Osteoblast (primary cell): ENCODE measurements around the gene LCE7A. TPM values are rescaled to one million over a fixed set of nuclear protein-coding genes. Genes with fewer than 3 reads are reported as not detected.

ENCODE experiments used
- DNase-seq: peaks from one replicate; pipeline ENCODE4 v3.0.0; 2011; ENCODE audit warnings: low spot score, mixed read lengths; ENCODE audit not compliant: insufficient read length; ENCODE audit errors: missing footprints
- H2AFZ ChIP-seq: 2 replicates; pipeline ENCODE4 v1.6.0; 2011; ENCODE audit warnings: mild to moderate bottlenecking, low read length
- H3K27ac ChIP-seq: 2 replicates; pipeline ENCODE4 v1.5.1; 2011; ENCODE audit warnings: mild to moderate bottlenecking, low read depth, low read length, moderate library complexity
- H3K27me3 ChIP-seq: 2 replicates; pipeline ENCODE4 v1.6.0; 2012; ENCODE audit warnings: mild to moderate bottlenecking, control low read depth, inconsistent platforms, low read length, moderate library complexity; ENCODE audit not compliant: insufficient read depth
- H3K36me3 ChIP-seq: 2 replicates; pipeline ENCODE4 v1.5.1; 2011; ENCODE audit warnings: mild to moderate bottlenecking, low read length, control low read depth, moderate library complexity; ENCODE audit not compliant: insufficient read depth
- H3K4me1 ChIP-seq: 2 replicates; pipeline ENCODE4 v1.5.1; 2011; ENCODE audit warnings: mild to moderate bottlenecking, low read length, control low read depth, moderate library complexity; ENCODE audit not compliant: insufficient read depth
- H3K4me2 ChIP-seq: 2 replicates; pipeline ENCODE4 v1.6.0; 2011; ENCODE audit warnings: mild to moderate bottlenecking, low read length; ENCODE audit not compliant: insufficient read depth
- H3K4me3 ChIP-seq: fragments of 200-600 bp; sonication (generic); 3 replicates; pipeline ENCODE4 v1.5.1; 2012; ENCODE audit warnings: mild to moderate bottlenecking, low read length, inconsistent platforms; ENCODE audit not compliant: insufficient read depth
- H3K79me2 ChIP-seq: 2 replicates; pipeline ENCODE4 v1.6.0; 2012; ENCODE audit warnings: mild to moderate bottlenecking, low read length, control low read depth, inconsistent platforms; ENCODE audit not compliant: insufficient read depth
- H3K9me3 ChIP-seq: 2 replicates; pipeline ENCODE4 v1.5.1; 2011; ENCODE audit warnings: low read depth, low read length, control low read depth
- H4K20me1 ChIP-seq: 2 replicates; pipeline ENCODE4 v1.6.0; 2012; ENCODE audit warnings: mild to moderate bottlenecking, low read length, control low read depth; ENCODE audit not compliant: insufficient read depth
- total RNA-seq: library from RNA; depleted of rRNA; stranded (reverse); fragments of >200 nt; gene quantifications from 2 replicates; pipeline ENCODE4 v1.2.3, GENCODE V29; 2012
- TF ChIP-seq, protein P1 (sequence below): IDR thresholded peaks from 2 replicates; pipeline ENCODE4 v1.5.1; 2011; ENCODE audit warnings: mild to moderate bottlenecking, low read depth, low read length, moderate library complexity; ENCODE audit errors: extremely low read depth

The LCE7A gene
- total RNA-seq, 1 donor, result not detected

- TF ChIP-seq, protein P1, sequence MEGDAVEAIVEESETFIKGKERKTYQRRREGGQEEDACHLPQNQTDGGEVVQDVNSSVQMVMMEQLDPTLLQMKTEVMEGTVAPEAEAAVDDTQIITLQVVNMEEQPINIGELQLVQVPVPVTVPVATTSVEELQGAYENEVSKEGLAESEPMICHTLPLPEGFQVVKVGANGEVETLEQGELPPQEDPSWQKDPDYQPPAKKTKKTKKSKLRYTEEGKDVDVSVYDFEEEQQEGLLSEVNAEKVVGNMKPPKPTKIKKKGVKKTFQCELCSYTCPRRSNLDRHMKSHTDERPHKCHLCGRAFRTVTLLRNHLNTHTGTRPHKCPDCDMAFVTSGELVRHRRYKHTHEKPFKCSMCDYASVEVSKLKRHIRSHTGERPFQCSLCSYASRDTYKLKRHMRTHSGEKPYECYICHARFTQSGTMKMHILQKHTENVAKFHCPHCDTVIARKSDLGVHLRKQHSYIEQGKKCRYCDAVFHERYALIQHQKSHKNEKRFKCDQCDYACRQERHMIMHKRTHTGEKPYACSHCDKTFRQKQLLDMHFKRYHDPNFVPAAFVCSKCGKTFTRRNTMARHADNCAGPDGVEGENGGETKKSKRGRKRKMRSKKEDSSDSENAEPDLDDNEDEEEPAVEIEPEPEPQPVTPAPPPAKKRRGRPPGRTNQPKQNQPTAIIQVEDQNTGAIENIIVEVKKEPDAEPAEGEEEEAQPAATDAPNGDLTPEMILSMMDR, result no peak
- Histone ChIP-seq H3K4me1 (peaks cover 22% of the 10 kb centered on the region), H3K4me2 (no peak overlapping the region), H3K4me3 (no peak overlapping the region), H3K79me2 (no peaks in the 10 kb centered on the region), H4K20me1 (no peaks in the 10 kb centered on the region), H3K27me3 (no peaks in the 10 kb centered on the region), H2AFZ (no peak overlapping the region), H3K36me3 (no peaks in the 10 kb centered on the region), H3K27ac (no peak overlapping the region), H3K9me3 (no peaks in the 10 kb centered on the region)
- peak; percentile 58 for DNase-seq
These were observed 27.1 kb downstream of the LCE7A start for GRCh38 chr1:152886758-152887409.

DNA sequence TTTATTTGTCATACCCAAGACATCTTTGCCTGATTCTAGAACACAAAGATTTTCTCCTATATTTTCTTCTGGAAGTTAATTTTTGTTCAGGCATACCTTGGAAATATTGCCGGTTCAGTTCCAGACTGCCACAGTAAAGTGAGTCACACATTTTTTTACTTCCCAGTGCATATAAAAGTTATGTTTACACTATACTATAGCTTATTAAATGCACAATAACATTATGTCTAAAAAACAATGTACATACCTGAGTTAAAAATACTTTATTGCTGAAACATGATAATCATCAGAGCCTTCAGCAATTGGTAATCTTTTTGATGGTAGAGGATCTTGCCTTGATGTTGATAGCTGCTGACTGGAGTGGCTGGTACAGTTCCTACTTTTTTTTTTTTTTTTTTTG is 28.3 kb downstream of the LCE7A start:
- Histone ChIP-seq H3K9me3 (no peaks in the 10 kb centered on the region), H4K20me1 (no peaks in the 10 kb centered on the region), H3K79me2 (no peaks in the 10 kb centered on the region), H3K4me2 (no peak overlapping the region), H3K27ac (no peak overlapping the region), H3K27me3 (no peaks in the 10 kb centered on the region), H3K4me1 (peaks cover 22% of the 10 kb centered on the region), H3K4me3 (no peak overlapping the region), H2AFZ (no peak overlapping the region), H3K36me3 (no peaks in the 10 kb centered on the region)
- no peak for DNase-seq
- TF ChIP-seq, protein P1, result no peak

- TF ChIP-seq, protein P1, result no peak
- DNase-seq, result no peak
- H3K4me2 ChIP-seq, result no peak overlapping the region
- H3K9me3 ChIP-seq, result no peaks in the 10 kb centered on the region
- no peaks in the 10 kb centered on the region for H4K20me1 ChIP-seq
- no peak overlapping the region for H3K4me3 ChIP-seq
- H3K27me3 ChIP-seq, result peaks cover 4% of the 10 kb centered on the region
- H3K4me1 ChIP-seq, result no peaks in the 10 kb centered on the region
- H3K27ac ChIP-seq, result no peak overlapping the region
- no peak overlapping the region for H2AFZ ChIP-seq
- H3K36me3 ChIP-seq, result no peaks in the 10 kb centered on the region
- no peaks in the 10 kb centered on the region for H3K79me2 ChIP-seq
These were observed 39.2 kb downstream of the LCE7A start for GRCh38 chr1:152899027-152899426.

DNA sequence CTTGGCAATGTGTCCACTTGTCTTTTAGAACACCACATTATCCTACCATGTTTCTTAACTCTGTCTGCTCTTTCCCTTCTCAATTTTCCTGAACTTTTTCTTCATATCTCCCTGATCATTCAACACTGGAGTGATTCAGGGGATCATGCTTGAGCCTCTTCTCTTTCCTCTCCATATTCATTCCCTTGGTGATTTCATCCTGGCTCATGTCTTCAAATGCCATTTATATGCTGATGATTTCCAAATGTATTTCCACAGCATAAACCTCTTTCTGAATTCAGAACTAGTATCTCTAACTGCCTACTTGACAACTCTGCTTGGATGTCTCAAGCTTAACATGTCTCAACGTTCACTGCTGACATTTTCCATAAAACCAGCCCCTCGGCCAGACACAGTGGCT is 40.1 kb downstream of the LCE7A start:
- H4K20me1 ChIP-seq, result no peaks in the 10 kb centered on the region
- H3K9me3 ChIP-seq, result no peaks in the 10 kb centered on the region
- no peaks in the 10 kb centered on the region for H3K36me3 ChIP-seq
- no peak overlapping the region for H3K4me2 ChIP-seq
- DNase-seq, result no peak
- TF ChIP-seq, protein P1, result no peak
- H3K4me1 ChIP-seq, result no peaks in the 10 kb centered on the region
- H2AFZ ChIP-seq, result no peak overlapping the region
- H3K27ac ChIP-seq, result no peak overlapping the region
- H3K4me3 ChIP-seq, result no peak overlapping the region
- peaks cover 4% of the 10 kb centered on the region for H3K27me3 ChIP-seq
- H3K79me2 ChIP-seq, result no peaks in the 10 kb centered on the region
